ENCODE data around the gene KIAA0753.
"Not testable (repeated sequence)": the region's sequence is repeated elsewhere in the genome, so short reads cannot be mapped to it uniquely, and the experiment has no call there.

KIAA0753 gene

DNA sequence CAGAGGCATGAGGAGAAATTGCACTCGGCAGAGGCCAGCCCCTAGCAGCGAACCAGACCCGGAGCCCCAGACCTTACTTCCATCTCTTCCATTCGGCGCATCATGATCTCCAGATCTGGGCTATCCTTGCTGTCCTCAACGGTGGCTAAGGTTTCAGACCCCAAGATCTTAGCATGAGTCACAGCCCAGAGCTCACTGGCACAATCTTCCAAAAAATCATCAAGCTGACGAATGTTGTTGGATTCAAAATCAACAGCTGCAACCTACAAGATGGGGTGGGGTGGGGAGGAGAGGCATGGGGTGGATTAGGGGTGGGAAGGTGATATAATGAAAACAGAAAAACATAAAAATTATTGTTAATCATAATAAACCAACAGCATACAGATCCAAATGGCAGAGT lies 44.4 kb downstream of the KIAA0753 start:
- no peak for DNase-seq

DNA sequence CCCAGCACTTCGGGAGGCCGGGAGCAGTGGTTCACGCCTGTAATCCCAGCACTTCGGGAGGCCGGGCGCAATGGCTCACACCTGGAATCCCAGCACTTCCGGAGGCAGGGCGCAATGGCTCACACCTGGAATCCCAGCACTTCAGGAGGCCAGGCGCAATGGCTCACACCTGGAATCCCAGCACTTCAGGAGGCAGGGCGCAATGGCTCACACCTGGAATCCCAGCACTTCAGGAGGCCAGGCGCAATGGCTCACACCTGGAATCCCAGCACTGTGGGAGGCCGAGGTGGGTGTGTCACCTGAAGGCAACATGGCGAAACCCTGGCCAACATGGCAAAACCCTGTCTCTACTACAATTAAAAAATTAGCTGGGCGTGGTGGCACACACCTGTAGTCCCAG lies 47.1 kb downstream of the KIAA0753 start:
- not testable (repeated sequence) for DNase-seq

- DNase-seq = no peak
These were observed 48.3 kb downstream of the KIAA0753 start for GRCh38 chr17:6592173-6592572.

DNA sequence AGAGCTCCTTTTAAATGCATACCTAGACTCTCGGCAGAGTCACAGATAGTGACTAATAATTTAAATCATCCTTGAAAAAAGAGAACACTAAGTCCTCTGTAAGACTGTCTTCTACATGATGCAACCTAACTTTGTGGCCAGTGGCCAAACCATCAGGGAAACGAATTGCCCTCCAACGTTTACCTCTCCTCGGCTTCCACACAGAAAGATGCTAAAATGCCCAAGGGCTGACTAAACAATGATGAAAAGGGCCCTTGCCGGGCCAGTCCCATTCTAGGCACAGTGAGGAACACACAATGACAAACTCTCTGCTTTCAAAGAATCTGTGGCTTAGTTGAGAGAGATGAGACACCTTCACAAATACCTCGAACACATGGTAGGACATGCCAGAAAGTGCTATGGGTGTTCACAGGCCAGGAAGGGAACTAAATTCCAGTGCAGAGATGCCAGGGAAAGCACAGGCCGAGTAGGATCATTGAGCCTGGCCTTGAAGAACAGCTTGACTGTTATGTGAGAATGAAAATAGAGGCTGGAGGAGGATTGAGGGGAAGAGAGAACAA lies 48.8 kb downstream of the KIAA0753 start:
- no peak for DNase-seq

DNA sequence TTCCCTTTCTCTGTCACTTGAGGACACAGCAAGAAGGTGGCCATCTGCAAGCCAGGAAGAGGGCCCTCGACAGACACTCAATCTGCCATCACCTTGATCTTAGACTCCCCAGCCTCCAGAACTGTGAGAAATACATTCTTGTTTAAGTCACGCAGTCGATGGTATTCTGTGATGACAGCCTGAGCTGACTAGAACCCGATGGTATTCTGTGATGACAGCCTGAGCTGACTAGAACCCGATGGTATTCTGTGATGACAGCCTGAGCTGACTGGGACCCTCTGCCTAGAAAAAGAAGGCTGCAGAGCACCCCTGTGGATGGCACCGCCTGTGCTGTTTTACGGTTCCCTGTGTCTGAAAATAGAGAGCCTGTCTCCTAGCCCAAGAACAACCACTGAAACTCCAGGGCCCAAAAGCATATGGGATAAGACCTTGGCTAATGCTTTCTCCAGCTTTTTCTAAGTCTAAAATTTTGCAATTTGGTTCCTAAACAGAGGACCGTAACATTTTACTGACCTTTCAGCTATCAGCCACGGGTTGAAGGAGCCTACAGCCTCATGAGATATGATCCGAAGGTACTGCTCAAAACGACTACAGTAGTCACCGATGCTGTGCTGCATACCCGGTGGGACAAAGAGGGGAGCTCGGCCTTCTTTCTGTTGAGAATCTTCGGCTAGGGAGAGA lies 51.1 kb downstream of the KIAA0753 start:
- no peak for DNase-seq

DNA sequence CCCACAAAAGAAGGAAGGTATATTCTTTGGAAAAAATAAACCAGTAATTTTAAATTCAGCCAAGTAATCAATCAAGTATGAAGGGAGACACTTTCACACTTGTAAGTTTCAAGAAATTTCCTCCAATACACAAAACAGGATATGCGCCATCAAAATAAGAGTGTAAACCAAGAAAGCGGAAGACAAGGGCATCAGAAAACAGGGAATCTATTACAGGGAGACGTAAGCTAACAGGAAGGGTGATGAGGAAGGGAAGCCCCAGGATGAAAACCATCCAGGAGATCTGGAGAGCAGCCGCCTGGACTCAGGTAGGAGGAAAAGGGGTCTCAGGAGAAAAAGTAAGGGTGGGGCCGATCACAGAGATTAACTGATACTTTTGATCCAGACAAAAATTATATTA lies 52.3 kb downstream of the KIAA0753 start:
- no peak for DNase-seq

DNA sequence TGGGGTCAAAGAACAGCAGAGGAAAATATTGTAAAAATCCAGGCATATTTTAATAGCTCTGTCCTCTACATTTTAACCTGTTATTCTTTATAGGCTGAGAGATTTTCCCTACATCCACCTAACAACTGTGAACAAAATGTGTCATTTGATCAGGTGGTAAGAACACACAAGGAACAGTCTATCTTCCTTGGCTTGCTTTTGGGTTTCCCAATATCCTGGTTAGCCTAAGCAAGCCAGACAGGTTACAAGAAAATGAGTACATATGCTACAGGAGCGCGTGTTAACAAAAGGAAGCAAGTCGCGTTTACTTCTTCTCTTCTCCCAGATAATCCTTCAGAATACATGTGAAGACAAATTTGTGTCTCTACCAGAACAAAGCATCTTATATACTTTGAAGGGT lies 53.2 kb downstream of the KIAA0753 start:
- no peak for DNase-seq

DNA sequence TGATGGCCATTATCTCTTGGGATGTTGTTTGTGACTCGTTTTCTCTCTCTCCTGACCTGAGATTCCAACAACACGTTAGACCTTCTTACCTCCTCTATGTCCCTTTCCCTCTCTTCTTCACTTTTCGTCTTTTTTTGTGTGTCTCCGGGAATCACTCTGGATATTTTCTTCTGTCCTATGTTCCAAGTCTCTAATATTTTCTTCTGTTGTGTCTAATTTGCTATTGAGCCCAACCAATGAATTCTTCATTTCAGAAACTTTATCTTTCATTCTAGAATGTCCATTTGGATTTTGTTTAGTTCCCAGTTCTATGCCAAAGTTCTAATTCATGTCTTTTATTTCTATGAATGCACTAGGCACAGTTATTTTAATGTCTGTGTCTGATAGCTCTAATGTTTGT lies 57.1 kb downstream of the KIAA0753 start:
- DNase-seq = no peak

DNA sequence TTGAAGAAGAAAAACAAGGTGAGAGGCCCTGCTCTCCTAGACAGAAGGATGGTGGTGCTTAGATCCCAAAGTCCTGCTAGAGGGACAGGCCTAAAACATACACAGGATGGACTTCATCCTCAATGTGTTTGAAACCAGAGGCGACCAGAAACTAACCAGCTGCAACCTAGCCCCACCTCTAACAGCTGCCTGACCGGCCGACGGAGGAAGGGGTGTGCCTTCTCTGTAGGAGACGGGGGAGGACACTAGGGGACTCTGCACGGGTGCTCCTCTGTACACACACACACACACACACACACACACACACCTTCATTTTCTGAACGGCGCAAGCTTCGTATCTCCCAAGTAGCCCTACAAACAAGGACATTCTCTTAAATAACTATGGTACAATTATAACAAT lies 59.9 kb downstream of the KIAA0753 start:
- DNase-seq = no peak

GRCh38 chr17:6578491-6578890 lies 62.0 kb downstream of the KIAA0753 start:
- DNase-seq = no peak

DNA sequence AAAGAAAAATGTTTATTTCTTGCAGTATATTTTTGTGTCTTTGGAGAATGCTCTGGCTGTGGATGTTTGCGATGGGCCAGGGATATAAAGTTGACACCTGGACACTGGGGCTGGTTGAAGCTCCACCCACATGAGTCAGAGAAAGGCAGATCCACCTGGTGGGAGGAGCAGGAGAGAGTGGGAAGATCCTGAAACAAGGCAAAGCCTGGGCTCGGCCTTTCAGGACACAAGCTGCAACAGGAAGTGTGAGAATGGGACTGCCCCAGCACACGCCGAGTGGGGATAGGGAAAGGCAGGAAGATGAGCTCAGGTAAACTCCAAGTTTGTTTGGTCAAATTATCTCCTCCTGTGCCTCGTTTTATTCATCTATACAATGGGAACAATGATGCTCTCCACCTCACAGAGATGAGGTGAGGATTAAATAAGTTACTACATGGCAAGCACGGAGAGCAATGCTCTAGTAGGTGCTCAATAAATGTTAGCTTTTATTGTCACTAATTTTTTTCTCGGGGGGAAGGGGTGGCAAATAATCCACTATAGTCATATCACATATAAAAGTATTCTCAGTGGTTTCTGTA lies 62.7 kb downstream of the KIAA0753 start:
- no peak for DNase-seq

- DNase-seq = no peak
These were observed 64.3 kb downstream of the KIAA0753 start for GRCh38 chr17:6576038-6576785.

- DNase-seq = no peak
These were observed 64.9 kb downstream of the KIAA0753 start for GRCh38 chr17:6575596-6575988.

- DNase-seq = no peak
These were observed 65.6 kb downstream of the KIAA0753 start for GRCh38 chr17:6574687-6575595.

DNA sequence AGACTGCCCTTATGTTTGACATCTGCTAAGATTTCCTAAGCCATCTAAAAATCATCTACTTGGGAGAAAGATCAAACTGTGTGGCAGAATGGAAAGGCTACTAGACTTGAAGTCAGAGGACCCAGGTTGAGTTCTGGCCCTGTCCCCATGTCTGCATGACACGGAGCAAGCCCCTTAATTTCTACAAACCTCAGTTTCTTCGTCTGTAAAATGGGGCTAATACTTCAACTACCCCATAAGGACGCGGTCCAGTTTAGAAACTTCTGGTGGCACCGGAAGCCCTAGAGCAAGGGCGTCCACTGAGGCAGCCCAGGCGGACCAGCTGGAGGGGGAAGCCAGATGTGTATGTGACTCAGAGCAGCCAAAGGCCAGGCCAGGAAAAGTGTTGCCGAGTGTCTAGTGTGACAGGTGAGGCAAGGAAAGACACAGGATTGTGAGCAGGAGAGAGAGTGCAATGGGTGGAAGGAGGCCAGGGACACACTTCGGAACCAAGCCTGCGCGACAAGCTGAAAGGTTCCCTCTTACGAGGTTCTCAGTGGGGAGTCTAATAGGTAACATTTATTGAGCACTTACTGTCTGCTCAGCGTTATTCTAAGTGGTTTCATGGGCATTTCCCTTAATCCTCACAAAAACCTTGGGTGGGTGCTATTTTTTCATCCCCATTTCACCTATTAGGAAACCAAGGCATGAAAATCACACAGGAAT lies 66.4 kb downstream of the KIAA0753 start:
- no peak for DNase-seq

DNA sequence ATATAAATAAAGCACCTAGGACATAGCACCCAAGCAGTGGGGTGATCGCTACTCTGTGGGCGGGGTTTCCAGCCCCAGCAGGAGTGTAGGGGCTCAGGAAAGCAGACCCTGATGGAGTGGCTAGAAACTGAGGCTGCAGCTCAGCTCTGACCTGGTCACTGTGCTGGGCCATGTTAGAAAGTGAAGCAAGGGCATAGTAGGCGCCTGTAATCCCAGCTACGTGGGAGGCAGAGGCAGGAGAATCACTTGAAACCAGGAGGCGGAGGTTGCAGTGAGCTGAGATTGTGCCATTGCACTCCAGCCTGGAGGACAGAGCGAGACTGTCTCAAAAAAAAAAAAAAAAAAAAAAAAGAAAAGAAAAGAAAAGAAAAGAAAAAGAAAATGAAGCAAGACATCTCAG lies 67.0 kb downstream of the KIAA0753 start:
- not testable (repeated sequence) for DNase-seq

DNA sequence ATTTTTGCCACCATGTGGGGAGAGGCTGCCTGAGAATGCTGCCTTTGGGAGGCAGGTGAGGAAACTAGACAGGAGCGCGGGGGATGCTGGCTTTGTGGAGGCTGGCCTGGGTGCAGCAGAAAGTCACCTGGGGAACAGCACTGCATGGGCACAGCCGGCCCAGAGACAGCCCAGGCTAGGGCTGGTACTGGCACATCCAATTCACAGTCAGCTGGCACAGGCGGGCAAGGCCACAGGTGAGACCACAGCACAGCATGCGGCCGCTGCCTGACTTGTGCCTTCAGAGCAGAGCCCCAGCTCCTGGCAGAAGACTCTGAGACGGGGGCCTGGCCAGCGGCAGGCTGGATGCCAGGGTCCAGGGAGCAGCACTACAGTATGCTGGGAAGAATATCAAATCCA lies 67.5 kb downstream of the KIAA0753 start:
- DNase-seq = no peak

GRCh38 chr17:6571452-6571781 lies 69.1 kb downstream of the KIAA0753 start:
- DNase-seq = no peak

- DNase-seq = no peak
These were observed 69.6 kb downstream of the KIAA0753 start for GRCh38 chr17:6570731-6571451.

- DNase-seq = no peak
These were observed 70.9 kb downstream of the KIAA0753 start for GRCh38 chr17:6569370-6570285.

Data from amniotic stem cell (primary cell).